SIG-M5 (cell line): ENCODE measurements around the gene PVALEF.
A peak's percentile ranks its signal among the peaks of the same experiment; 100 is the strongest.
"Not testable (repeated sequence)": the region's sequence is repeated elsewhere in the genome, so short reads cannot be mapped to it uniquely, and the experiment has no call there.

Experiments
- DNase-seq: peaks from one replicate; lab custom pipeline; 2025; lab: John Stamatoyannopoulos, UW

Gene PVALEF

DNA sequence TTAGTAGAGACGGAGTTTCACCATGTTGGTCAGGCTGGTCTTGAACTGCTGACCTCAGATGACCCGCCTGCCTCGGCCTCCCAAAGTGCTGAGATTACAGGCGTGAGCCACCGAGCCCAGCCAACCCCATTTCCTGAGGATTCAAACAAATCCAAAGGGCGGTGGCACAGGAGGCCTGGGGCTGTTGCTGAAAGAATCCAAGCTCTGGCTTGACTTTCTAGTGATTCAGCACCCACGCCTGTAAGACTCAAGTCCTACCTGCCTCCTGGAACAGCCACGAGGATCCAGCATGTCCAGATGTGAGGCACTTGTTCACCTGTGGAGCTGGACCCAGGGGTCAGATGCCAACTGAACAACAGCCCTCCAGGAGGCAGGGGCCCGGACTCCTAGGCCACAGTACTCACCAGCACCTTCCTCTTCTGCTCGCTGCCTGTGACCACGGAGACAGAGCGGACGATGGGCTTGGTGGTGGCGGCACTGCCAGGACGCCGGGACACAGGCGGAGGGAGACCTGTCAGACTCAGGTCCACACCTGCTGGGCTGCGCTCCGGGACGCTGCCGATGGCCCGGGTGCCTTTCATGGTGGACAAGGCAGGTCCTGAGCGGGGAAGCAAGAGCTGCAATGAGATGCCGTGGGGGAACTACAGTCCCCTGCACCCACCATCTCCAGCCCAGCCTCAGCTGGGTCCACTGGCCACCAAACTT, 54.3 kb downstream of the PVALEF start:
- no peak for DNase-seq

DNA sequence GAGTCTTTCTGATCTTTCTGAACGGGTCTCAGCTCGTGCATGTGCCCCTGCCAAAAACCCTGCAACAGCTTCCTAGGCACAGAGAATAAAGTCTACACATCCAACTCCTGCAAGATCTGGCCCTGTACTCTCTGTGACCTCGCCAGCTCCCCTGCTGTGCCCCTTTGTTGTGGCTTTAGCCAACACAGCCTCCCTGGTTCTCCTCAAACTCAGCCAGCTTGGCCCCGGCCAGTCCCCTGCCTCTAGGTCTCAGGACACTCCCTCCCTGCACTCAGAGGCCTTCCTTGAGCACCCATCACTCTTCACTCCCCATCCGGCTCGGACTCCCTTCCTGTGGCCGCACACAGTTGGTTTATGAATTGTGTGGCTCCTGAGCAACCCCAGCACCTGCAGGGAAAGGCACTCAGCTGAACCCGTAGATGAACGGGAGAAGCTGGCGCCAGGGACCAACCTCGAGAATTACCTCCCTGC, 56.1 kb downstream of the PVALEF start:
- DNase-seq = no peak

DNA sequence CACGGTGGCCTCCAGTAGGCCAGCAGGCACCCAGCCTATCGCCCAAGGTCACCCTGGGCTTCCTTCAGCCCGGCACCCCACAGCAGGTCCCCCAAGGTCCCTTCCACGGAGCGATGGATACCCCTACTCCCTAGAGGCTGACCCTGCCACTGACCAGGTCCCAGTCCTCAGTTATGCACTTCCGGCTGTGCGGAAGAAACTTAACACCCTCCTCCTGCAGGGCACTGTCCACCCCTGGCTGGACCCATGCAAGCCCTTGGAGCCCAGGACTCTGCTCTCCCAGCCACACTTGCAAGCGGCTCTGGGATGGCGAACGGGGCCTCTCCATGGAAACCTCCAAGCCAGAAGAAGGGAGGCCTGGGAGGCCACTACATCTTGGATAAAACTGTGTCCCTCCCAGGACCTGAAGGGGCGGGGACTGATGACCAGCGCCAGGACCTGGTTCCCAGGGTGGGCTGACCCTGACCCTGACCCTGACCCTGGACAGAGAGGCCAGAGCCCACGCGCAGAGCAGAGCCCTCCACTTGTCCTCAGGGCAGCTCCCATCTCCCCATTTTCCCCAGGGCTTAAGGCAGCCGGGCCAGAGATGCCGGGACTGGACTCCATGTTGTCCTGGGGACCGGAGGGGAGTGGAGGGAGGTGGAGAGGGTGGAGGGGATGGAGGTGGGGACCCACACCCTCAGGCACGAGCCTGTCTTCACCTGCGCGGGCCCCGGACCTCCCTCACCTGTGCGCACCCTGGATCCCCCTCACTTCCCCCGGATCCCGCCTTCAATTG, 56.7 kb downstream of the PVALEF start:
- no peak for DNase-seq

DNA sequence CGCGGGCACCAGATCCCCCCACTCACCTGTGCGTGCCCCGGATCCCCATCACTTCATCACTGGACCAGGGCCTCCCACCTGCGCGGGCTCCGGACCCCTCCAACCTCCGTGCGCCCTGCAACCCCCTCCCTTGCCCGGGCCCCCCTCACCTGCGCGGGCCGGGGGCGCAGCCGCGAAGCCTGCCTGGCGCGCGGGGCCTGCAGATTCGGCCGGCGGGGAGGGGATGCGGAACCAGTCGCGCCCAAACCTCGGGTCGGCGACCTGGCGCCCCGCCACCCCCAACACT, 57.3 kb downstream of the PVALEF start:
- DNase-seq = no peak

DNA sequence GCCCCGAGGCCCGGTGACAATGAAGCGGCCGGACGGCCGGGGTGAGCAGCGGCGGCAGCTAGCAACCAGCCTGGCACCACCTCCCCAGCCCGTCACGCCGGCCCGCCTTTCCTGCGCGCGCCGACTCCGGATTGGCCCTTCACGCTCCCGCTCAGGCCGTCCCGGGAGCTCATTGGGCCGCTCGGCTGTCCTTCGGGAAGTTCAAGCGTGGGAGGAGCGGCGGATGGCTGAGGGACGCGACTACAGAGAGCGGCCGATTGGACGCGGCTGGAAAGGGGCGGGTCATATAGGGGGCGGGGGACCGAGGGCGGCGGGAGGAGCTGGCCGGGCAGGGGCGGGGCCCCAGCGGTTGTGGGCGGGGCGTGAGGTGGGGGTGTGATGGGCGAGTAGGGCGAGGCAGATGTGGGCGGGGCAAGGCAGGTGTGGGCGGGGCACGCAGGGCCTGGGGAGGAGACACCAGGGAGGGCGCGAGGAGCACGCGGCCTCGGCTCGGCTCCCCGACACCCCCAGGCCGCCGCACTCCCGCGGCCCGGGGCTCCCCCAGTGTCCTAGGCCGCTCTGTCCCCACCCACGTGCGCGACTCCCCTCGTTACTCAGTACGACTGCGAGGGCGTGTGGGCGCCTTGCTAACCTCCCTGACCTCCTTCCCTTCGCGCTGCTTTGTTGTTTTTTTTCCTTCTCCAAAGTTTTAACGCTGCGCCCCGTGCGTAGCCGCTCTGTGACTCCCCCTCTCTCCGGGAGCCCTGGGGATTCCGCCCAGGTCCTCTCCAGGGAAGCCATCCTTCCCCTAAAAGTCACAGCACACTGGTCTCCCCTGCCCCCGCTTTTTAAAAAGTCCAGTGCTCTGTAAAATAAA, 57.8 kb downstream of the PVALEF start, which contains the start of gene CEP131:
Gene CEP131 (minus strand): TSS at position 60 of the 856 bp plus-strand sequence. CDS start 2,909 bp downstream, outside the sequence.
- peak; percentile 81 for DNase-seq

DNA sequence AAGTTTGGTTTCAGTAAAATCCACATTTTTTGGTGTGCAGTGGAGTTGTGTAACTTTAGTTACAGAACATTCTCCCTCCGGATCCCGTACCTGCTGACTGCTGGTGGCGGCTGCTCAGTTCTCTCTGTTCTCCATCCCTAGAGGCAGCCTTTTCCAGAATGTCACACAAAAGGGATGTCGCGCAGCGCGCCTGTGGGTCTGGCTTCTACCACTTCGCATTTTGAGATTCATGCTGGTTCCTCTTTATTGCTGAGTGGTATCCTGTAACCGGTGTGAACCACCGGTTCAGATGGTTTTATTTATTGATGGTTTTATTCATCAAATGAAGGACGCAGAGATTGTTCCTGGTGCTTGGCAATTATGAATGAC, 58.4 kb downstream of the PVALEF start:
- DNase-seq = no peak

DNA sequence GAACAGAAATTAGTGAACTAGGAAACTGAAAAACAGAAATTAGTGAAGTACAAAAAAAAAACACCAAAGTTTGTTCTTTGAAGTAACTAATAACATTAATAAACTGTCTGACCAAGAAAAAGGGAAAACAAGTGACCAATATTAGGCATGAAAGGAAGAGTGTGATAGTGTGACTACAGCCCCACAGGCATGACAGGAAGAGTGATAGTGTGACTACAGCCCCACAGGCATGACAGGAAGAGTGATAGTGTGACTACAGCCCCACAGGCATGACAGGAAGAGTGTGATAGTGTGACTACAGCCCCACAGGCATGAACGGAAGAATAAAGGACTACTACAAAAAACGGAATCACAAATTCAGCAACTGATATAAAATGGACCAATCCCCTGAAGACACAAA, 62.3 kb downstream of the PVALEF start:
- not testable (repeated sequence) for DNase-seq

DNA sequence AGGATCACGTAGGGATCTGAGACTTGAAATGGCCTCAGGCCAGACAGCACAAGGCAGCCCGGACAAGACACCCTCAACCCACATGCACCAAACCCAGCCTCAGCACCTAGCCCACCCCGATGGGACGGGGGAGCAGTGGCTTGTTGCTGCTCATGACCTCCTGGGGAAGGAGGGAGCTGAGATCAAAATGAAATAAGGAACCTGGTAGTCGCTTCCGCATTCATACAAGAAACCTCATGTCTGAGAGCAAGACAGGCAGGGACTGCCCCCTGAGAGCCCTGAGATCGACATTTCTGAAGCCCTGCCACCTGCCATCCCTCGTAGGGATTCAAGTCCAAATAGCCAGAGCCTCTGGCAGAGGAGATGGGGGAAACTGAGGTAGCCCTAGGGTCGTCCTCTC, 63.1 kb downstream of the PVALEF start:
- DNase-seq = peak; percentile 58

DNA sequence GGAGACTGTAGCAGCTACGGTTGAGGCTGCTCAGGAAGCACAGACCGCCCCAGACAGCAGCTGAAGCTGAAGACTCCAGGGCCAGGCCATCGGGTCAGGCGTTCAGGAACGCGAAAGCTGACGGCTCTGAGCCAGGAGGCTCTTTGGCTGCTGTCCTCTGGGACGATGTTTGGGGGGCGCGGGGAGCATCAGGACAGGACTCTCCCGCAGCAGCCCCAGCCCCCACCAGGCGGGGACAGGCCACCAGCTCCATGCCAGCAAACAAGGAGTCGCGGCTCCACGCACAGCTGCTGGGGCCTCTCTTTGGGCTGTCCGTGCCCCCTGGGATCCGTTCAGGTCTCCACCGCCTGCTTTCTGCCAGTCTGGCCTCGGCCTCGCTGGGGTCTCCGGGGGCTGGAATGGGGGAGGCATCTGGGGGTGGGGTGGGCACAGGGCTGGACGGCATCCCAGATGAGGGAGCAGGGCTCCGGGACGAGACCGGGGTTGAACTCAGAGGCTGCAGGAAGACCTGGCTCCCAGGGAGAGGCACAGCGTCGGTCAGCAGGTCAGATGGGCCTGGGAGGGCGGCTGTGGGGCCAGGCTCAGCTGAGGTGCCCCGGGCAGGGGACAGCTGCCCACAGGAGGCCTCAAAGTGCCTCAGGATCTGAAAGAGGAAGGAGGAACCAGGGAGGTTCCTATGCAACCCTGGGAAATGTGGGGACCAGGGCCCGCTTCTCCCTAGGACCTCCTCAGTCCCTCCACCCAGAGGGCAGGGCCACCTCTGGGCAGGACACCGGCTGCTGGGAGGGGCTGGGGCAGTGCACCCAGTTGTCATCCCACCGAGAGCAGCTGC, 63.7 kb downstream of the PVALEF start:
- DNase-seq = no peak

DNA sequence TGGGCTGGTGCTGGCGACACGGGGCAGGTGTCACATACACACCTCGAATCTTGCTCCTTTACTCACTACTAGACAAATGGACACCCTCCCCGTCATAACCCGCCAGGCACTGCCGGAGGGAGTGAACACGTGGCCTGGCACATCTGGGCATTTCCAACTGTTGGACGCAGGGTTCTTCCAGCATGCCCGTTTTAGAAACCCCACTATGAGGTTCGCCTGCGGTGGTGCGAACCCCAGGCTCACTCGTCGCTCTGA, 64.3 kb downstream of the PVALEF start:
- DNase-seq = no peak

DNA sequence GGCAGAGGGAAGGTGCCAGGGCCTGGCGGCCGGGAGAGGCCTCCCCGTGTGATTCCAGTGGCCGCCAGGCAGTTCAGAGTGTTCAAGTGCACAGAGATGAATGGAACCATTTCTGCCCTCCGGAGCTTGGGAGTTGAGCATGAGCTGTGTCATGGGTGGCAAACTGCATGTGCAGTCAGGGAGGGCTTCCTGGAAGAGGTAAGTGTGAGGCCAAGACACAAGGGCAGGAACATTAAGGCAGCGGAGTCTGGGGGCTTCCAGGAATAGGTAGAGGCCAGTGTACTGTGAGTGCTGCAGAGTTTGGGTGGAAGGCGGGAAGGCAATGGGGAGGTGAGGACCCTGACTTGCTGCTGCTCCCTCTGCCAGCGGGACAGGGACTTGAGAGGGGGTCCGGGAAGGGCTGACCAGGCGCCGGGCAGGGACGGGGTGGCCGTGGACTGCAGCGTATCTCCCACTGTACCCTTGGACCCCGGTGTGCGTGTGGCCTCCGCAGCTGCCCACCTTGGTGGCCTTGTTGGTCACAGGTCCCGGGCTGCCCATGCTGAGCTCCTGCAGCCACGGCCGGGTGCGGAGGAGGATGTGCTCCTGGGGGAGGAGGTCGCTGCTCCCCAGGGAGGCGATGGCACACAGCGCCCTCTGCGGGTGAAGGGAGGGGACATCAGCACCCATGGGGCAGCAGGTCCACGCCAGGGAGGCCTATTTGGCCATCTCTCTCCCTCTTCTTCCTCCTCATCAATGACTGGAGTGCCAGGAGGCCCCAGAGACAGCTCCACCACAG, 64.9 kb downstream of the PVALEF start:
- DNase-seq = no peak

DNA sequence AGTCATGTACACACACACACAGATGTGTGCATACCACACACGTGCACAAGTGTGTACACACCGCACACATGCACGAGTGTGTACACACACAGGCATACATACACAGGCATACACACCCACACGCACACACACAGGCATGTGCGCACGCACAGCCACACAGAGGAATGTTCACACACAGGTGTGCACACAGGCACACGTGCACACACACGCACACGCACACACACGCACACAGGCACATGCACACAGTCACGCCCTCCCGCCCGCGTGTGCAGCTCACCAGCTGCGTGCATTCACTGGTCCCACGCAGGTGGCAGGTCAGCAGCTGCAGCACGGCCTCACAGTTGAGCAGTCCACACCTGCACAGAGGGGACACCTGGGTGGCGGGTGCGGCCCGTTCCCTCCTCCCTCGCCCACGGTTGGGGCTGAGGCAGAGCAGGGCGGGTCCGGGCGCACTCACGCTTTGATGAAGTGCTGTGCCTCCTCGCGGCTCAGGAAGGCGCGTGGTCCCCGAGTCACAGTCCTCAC, 65.9 kb downstream of the PVALEF start:
- DNase-seq = no peak

DNA sequence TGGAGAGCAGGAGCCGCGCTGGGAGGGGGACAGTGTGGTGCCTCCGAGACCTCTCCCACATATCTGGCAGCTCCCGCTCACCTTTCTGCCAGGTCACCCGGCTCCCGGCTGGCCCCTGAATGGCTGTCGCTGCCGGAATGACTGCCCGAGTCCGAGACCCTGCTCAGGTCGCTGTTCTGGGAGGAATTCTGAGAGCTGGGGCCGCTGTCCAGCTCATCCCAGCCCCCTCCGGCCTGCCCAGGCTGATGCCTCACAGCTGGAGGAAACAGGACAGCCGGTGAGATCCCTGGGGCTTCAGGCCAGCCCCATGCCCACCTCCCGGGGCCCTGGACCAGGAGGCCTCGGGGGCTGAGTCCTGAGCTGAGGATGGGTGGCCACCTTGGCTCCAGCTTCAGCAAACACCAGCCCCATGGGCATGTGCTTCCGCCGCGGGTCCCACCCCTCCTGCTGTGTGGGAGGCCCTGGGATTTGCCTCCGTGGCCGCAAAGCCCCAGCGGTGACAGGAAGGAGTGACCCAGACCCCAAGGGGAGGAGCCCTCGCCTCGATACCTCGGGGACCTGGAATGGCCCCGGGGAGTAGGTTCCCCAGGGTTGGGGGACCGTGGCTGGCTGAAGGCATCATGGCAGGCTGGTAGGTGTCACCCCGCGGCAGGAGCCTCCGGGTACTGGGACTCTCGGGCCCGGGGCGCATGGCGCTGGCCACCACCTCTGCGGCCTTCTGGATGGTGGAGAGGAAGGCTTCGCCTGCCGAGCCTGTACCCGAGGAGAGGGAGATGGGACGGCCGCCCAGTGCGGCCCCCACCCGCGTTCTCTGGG, 66.7 kb downstream of the PVALEF start:
- DNase-seq = no peak
